GM19397 (cell line): ENCODE measurements around the gene ARL15.
"Not testable (repeated sequence)": the region's sequence is repeated elsewhere in the genome, so short reads cannot be mapped to it uniquely, and the experiment has no call there.

Experiments used
- ATAC-seq: cut with Tn5 transposase; IDR thresholded peaks from one replicate; pipeline ENCODE4 v1.9.1; 2021; ENCODE audit warnings: mild to moderate bottlenecking, moderate library complexity; ENCODE audit not compliant: unreplicated experiment

ARL15 gene

DNA sequence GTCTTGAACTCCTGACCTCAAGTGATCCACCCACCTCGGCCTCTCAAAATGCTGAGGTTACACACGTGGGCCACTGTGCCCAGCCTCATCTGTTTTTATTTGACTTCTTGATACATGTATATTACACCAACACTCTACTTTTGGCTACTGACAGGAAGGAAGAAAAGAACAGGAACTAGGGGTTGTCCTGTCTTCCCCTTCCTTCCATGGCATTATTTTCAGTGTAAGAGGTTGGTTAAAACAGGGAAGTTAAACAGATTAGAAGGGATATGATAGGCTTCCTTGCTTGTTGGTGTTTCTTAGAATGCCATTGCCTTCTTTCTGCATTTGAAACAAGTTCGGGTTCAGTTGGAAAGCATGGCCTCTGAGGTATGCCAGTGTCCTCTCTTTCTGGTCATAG, 437.1 kb downstream of the ARL15 start:
- no peak for ATAC-seq

DNA sequence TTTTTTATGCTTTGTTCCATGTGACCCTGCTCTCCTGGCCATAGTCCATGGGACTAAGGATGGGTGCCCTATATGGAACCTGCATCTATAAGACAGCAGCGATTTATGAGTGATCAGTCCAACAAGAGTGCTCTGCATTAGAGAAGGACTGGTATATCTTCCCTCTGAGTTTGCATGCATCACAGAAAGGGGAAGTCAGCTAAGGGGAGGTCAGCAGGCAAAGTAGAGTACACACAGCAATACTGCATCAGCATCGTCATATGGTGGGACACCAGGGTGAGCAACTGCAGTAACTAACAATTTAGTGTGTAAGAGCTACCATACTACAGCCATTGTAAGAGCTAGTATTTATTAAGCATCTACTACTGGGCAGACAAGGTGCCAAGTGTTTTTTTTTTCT, 438.6 kb downstream of the ARL15 start:
- no peak for ATAC-seq

GRCh38 chr5:53871050-53871449, 439.3 kb downstream of the ARL15 start:
- ATAC-seq = no peak

- ATAC-seq = no peak
Measured at GRCh38 chr5:53858700-53859456, 451.5 kb downstream of the ARL15 start.

DNA sequence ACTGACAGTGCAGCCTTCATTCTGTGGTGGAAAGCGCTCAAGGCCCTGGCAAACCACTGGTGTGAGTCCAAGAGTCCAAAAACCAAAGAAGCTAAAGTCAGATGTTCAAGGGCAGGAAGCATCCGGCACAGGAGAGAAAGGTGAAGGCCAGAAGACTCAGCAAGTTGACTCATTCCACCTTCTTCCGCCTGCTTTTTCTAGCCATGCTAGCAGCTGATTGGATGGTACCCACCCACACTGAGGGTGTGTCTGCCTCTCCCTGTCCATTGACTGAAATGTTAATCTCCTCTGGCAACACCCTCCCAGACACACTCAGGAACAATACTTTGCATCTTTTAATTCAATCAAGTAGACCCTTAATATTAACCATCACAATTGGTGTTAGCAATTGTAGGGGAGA, 453.9 kb downstream of the ARL15 start:
- ATAC-seq = no peak

DNA sequence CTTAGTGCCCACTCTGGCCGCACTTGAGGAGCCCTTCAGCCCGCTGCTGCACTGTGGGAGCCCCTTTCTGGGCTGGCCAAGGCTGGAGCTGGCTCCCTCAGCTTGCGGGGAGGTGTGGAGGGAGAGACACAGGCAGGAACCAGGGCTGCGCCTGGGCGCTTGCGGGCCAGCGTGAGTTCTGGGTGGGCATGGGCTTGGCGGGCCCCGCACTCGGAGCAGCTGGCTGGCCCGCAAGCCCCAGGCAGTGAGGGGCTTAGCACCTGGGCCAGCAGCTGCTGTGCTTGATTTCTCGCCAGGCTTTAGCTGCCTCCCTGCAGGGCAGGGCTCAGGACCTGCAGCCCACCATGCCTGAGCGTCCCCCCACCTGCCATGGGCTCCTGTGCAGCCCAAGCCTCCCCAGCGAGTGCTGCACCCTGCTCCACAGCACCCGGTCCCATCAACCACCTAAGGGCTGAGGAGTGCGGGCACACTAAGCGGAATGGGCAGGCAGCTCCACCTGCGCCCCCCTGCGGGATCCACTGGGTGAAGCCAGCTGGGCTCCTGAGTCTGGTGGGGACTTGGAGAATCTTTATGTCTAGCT, 473.4 kb downstream of the ARL15 start:
- not testable (repeated sequence) for ATAC-seq

DNA sequence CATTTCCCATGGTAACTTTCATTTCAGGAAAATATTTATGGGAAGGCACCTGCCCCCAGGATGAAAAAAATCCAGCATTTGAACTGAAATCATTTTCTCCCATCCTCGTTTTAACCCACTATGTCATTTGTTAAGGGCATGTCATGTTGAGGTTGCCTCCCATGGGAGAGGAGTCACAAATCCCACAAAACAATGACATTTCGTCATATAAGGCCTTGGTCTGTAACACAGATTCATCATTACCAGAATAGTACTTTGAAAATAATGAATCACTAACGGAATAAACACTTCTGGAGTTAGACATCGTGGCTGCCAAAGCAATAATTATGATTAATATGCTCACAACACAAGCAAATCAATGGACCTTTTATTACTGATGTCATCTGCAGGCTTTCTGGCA, 475.9 kb downstream of the ARL15 start:
- ATAC-seq = no peak
